Upper lobe of right lung (tissue), 1 donor: ENCODE data around the gene ZMAT5. TPM values are rescaled to one million over a fixed set of nuclear protein-coding genes. Genes with fewer than 3 reads are reported as not detected.

Experiments
- ATAC-seq: fragments of 200-7000 bp; cut with Tn5 transposase; one replicate; pipeline ENCODE4 v1.9.1; 2020; ENCODE audit warnings: mild to moderate bottlenecking, moderate library complexity
- DNase-seq: peaks from one replicate; pipeline ENCODE4 v3.0.0-alpha.2; 2020
- H3K27ac ChIP-seq: fragments of 200-600 bp; one replicate; pipeline ENCODE4 v1.8.0; 2022
- H3K27me3 ChIP-seq: fragments of 200-600 bp; one replicate; pipeline ENCODE4 v1.8.0; 2022; ENCODE audit warnings: mild to moderate bottlenecking
- H3K36me3 ChIP-seq: fragments of 200-600 bp; one replicate; pipeline ENCODE4 v1.8.0; 2022
- H3K4me1 ChIP-seq: fragments of 200-600 bp; one replicate; pipeline ENCODE4 v1.8.0; 2022
- H3K4me3 ChIP-seq: fragments of 200-600 bp; one replicate; pipeline ENCODE4 v1.8.0; 2022; ENCODE audit warnings: mild to moderate bottlenecking
- H3K9me3 ChIP-seq: fragments of 200-600 bp; one replicate; pipeline ENCODE4 v1.8.0; 2022
- intact Hi-C: fragments of 100-400 bp; cut with DNase I; formaldehyde crosslinking; loops from one replicate; pipeline ENCODE4 v1.11.0; 2022
- total RNA-seq: library from RNA; stranded (reverse); fragmentation: NEBNext Ultra II Directional; extraction: Animal tissue kit (Norgen Biotek cat#: 25700); gene quantifications from one replicate; pipeline ENCODE4 v1.2.1, GENCODE V29; 2021
- TF ChIP-seq, protein P1 (sequence below): fragments of 200-600 bp; IDR thresholded peaks from one replicate; pipeline ENCODE4 v1.8.0; 2022; ENCODE audit warnings: antibody characterized with exemption
- donor health status: DM: no; HTN: yes; CAD: no; lungs with severe emphysema.

ZMAT5 gene
- total RNA-seq, 1 donor from 2014 or later, result 16.8 TPM

DNA sequence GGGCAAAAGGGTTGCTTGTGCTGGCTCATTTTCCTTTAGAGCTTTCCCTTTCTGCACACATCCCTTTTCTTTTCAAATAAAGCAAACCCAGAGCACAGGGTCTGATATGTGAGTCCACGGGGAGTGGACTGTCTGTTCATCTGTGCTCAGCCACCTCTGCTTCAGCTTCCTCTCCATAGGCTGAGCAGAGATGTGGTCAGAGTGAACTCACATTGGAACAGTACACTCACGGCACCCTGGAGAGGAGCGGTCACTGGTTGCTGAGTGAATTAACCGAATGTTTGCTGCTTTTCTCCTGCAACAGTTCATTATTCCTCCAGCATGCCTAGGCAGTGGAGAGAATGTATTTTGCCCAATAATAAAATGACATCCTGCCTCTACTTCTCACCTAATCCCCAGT is 83.3 kb downstream of the ZMAT5 start:
- ATAC-seq (no peak), DNase-seq (no peak)
- TF ChIP-seq, protein P1, sequence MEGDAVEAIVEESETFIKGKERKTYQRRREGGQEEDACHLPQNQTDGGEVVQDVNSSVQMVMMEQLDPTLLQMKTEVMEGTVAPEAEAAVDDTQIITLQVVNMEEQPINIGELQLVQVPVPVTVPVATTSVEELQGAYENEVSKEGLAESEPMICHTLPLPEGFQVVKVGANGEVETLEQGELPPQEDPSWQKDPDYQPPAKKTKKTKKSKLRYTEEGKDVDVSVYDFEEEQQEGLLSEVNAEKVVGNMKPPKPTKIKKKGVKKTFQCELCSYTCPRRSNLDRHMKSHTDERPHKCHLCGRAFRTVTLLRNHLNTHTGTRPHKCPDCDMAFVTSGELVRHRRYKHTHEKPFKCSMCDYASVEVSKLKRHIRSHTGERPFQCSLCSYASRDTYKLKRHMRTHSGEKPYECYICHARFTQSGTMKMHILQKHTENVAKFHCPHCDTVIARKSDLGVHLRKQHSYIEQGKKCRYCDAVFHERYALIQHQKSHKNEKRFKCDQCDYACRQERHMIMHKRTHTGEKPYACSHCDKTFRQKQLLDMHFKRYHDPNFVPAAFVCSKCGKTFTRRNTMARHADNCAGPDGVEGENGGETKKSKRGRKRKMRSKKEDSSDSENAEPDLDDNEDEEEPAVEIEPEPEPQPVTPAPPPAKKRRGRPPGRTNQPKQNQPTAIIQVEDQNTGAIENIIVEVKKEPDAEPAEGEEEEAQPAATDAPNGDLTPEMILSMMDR, result no peak
- no peak overlapping the region for H3K27ac ChIP-seq
- H3K9me3 ChIP-seq, result no peaks in the 10 kb centered on the region
- H3K27me3 ChIP-seq, result no peaks in the 10 kb centered on the region
- H3K4me3 ChIP-seq, result no peak overlapping the region
- intact Hi-C loops, result no loop called here
- H3K36me3 ChIP-seq, result peaks cover 62% of the 10 kb centered on the region
- no peaks in the 10 kb centered on the region for H3K4me1 ChIP-seq

Other genes starting within 250 kb of the ZMAT5 start
- 43.0 TPM for gene THOC5, start 213.2 kb downstream of the ZMAT5 start, total RNA-seq
- gene NIPSNAP1, start 185.9 kb downstream of the ZMAT5 start, total RNA-seq, result 23.0 TPM
- 43.9 TPM for gene NF2, start 163.4 kb downstream of the ZMAT5 start, total RNA-seq
- gene CABP7, start 47.0 kb downstream of the ZMAT5 start, total RNA-seq, result not detected
- gene UQCR10, start 362 bp upstream of the ZMAT5 start, total RNA-seq, result 86.3 TPM
- gene ASCC2, start 71.3 kb upstream of the ZMAT5 start, total RNA-seq, result 54.6 TPM
- 50.6 TPM for gene MTMR3, start 116.2 kb upstream of the ZMAT5 start, total RNA-seq